Skin of body (tissue), 1 donor: ENCODE data around the gene METTL8. TPM values are rescaled to one million over a fixed set of nuclear protein-coding genes. Genes with fewer than 3 reads are reported as not detected.

Source experiments
- total RNA-seq: library from RNA; depleted of rRNA; stranded (reverse); fragments of >200 nt; gene quantifications from one replicate; pipeline ENCODE4 v1.2.3, GENCODE V29; 2014

Gene METTL8
- total RNA-seq, 1 donor from 2014 or later = 16.0 TPM

Other genes starting within 250 kb of the METTL8 start
- 25.1 TPM for gene DCAF17, start 236 bp upstream of the METTL8 start, total RNA-seq
- gene CYBRD1, start 88.5 kb upstream of the METTL8 start, total RNA-seq = 184 TPM